ENCODE data around the gene DDX27.

DNA sequence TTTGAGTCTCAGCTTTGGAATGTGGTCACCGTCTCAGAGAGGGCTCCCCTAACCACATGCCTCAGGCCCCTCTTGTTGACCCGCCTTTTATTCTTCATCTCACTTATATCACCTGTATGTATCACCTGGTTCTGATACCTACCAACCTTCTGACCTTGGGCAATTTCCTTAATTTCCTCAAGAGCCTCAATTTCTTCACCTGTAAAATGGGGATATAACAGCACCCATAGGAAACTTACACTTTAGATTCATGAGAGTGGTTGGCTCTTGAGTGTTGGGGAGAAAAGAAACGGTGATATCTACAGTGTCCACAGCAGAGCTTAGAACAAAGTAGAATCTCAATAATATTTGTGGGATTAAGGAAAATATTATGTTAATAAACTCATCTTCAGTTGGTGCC lies 4.0 kb upstream of the DDX27 start:
- TF ChIP-seq POLR2AphosphoS5 (IDR thresholded peaks at IDR 0.05; ENCODE audit: low read depth, low read length), result no peak
- TF ChIP-seq, protein P1, sequence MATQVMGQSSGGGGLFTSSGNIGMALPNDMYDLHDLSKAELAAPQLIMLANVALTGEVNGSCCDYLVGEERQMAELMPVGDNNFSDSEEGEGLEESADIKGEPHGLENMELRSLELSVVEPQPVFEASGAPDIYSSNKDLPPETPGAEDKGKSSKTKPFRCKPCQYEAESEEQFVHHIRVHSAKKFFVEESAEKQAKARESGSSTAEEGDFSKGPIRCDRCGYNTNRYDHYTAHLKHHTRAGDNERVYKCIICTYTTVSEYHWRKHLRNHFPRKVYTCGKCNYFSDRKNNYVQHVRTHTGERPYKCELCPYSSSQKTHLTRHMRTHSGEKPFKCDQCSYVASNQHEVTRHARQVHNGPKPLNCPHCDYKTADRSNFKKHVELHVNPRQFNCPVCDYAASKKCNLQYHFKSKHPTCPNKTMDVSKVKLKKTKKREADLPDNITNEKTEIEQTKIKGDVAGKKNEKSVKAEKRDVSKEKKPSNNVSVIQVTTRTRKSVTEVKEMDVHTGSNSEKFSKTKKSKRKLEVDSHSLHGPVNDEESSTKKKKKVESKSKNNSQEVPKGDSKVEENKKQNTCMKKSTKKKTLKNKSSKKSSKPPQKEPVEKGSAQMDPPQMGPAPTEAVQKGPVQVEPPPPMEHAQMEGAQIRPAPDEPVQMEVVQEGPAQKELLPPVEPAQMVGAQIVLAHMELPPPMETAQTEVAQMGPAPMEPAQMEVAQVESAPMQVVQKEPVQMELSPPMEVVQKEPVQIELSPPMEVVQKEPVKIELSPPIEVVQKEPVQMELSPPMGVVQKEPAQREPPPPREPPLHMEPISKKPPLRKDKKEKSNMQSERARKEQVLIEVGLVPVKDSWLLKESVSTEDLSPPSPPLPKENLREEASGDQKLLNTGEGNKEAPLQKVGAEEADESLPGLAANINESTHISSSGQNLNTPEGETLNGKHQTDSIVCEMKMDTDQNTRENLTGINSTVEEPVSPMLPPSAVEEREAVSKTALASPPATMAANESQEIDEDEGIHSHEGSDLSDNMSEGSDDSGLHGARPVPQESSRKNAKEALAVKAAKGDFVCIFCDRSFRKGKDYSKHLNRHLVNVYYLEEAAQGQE (IDR thresholded peaks at IDR 0.05; ENCODE audit: insufficient read depth in 1 of 2, low read depth in 2 of 2, low read length in 2 of 2), result no peak

Data from PFSK-1 (cell line).